ENCODE data around the gene ZNF337.

- TF ChIP-seq CTCF (IDR thresholded peaks at IDR 0.05; ENCODE audit: extremely low read depth in 1 of 2, insufficient read depth in 1 of 2, low read depth in 1 of 2, low read length in 2 of 2): no peak
- TF ChIP-seq POLR2A (IDR thresholded peaks at IDR 0.05; ENCODE audit: low read depth, low read length): no peak
- no peak for TF ChIP-seq EZH2 (IDR thresholded peaks at IDR 0.05; ENCODE audit: borderline replicate concordance, low read depth, low read length, severe bottlenecking)
- TF ChIP-seq POLR2AphosphoS5 (IDR thresholded peaks at IDR 0.05; ENCODE audit: insufficient read depth, low read depth, low read length): no peak
- no peak for TF ChIP-seq JUN (IDR thresholded peaks at IDR 0.05; ENCODE audit: borderline replicate concordance, insufficient read depth, insufficient read length, low read depth)
- TF ChIP-seq GATA2 (IDR thresholded peaks at IDR 0.05; ENCODE audit: insufficient read depth, insufficient read length, low read depth, low read length): no peak
- no peak for TF ChIP-seq MAX (IDR thresholded peaks at IDR 0.05; ENCODE audit: insufficient read depth, insufficient read length)
Observed at GRCh38 chr20:25659999-25660398, 36.7 kb downstream of the ZNF337 start.

All from endothelial cell of umbilical vein (primary cell).